DMS153 (cell line): ENCODE measurements around the gene GUF1.
"Not testable (repeated sequence)": the region's sequence is repeated elsewhere in the genome, so short reads cannot be mapped to it uniquely, and the experiment has no call there.

Source experiments
- DNase-seq: peaks from one replicate; lab custom pipeline; 2025; lab: John Stamatoyannopoulos, UW

Gene GUF1

GRCh38 chr4:44701037-44701436 lies 22.8 kb downstream of the GUF1 start:
- DNase-seq = no peak

- no peak for DNase-seq
Observed at GRCh38 chr4:44704673-44705072, 26.5 kb downstream of the GUF1 start.

GRCh38 chr4:44713125-44713524 lies 34.9 kb downstream of the GUF1 start:
- DNase-seq = no peak

- no peak for DNase-seq
Observed at GRCh38 chr4:44716597-44716996, 38.4 kb downstream of the GUF1 start.

- DNase-seq = no peak
Observed at GRCh38 chr4:44720371-44720770, 42.2 kb downstream of the GUF1 start.

GRCh38 chr4:44722001-44722400 lies 43.8 kb downstream of the GUF1 start:
- DNase-seq = no peak

GRCh38 chr4:44725166-44725565 lies 46.9 kb downstream of the GUF1 start:
- DNase-seq = no peak

GRCh38 chr4:44725726-44726037 lies 47.5 kb downstream of the GUF1 start:
- no peak for DNase-seq

- DNase-seq = peak; percentile 48
Observed at GRCh38 chr4:44726038-44726871, 48.0 kb downstream of the GUF1 start, which contains the start of gene GNPDA2. Gene GNPDA2 (minus strand): TSS chr4:44726556. CDS start chr4:44722207, 4,349 bp downstream.

- no peak for DNase-seq
Observed at GRCh38 chr4:44727471-44727870, 49.3 kb downstream of the GUF1 start.

GRCh38 chr4:44728694-44729093 lies 50.5 kb downstream of the GUF1 start:
- not testable (repeated sequence) for DNase-seq

GRCh38 chr4:44736900-44737299 lies 58.7 kb downstream of the GUF1 start:
- DNase-seq = no peak

- DNase-seq = no peak
Observed at GRCh38 chr4:44738615-44739014, 60.4 kb downstream of the GUF1 start.

GRCh38 chr4:44740201-44740600 lies 62.0 kb downstream of the GUF1 start:
- DNase-seq = no peak
